CD4-positive, alpha-beta T cell treated with Interferon gamma for 1 hour (primary cell): ENCODE measurements around the gene SLC25A46.
"Not testable (repeated sequence)": the region's sequence is repeated elsewhere in the genome, so short reads cannot be mapped to it uniquely, and the experiment has no call there.

Experiments
- DNase-seq: peaks from one replicate; pipeline ENCODE4 v3.0.0-alpha.2; 2020

Gene SLC25A46

GRCh38 chr5:110757118-110757729 is 18.4 kb downstream of the SLC25A46 start:
- no peak for DNase-seq

- DNase-seq, result no peak
Measured at GRCh38 chr5:110760158-110760557, 21.4 kb downstream of the SLC25A46 start.

- no peak for DNase-seq
Measured at GRCh38 chr5:110768138-110768860, 29.5 kb downstream of the SLC25A46 start.

- DNase-seq, result no peak
Measured at GRCh38 chr5:110769000-110769681, 30.3 kb downstream of the SLC25A46 start.

GRCh38 chr5:110770286-110770685 is 31.5 kb downstream of the SLC25A46 start:
- DNase-seq, result no peak

GRCh38 chr5:110784901-110785300 is 46.1 kb downstream of the SLC25A46 start:
- no peak for DNase-seq

- DNase-seq, result no peak
Measured at GRCh38 chr5:110785356-110785755, 46.5 kb downstream of the SLC25A46 start.

- DNase-seq, result not testable (repeated sequence)
Measured at GRCh38 chr5:110788006-110788405, 49.2 kb downstream of the SLC25A46 start.

GRCh38 chr5:110790673-110791072 is 51.9 kb downstream of the SLC25A46 start:
- no peak for DNase-seq

GRCh38 chr5:110802998-110803397 is 64.2 kb downstream of the SLC25A46 start:
- no peak for DNase-seq

- DNase-seq, result no peak
Measured at GRCh38 chr5:110803467-110804326, 64.9 kb downstream of the SLC25A46 start.

- DNase-seq, result no peak
Measured at GRCh38 chr5:110807169-110807568, 68.4 kb downstream of the SLC25A46 start.

GRCh38 chr5:110809006-110809405 is 70.2 kb downstream of the SLC25A46 start:
- DNase-seq, result no peak
